ENCODE data around the gene FBXL5. TPM values are rescaled to one million over a fixed set of nuclear protein-coding genes. Genes with fewer than 3 reads are reported as not detected.
A peak's percentile ranks its signal among the peaks of the same experiment; 100 is the strongest.

The FBXL5 gene
- total and polyA plus RNA-seq, 2 donors (not counting 1 experiment from before 2014, with no cell fraction given), result 21.2 to 41.0 TPM

DNA sequence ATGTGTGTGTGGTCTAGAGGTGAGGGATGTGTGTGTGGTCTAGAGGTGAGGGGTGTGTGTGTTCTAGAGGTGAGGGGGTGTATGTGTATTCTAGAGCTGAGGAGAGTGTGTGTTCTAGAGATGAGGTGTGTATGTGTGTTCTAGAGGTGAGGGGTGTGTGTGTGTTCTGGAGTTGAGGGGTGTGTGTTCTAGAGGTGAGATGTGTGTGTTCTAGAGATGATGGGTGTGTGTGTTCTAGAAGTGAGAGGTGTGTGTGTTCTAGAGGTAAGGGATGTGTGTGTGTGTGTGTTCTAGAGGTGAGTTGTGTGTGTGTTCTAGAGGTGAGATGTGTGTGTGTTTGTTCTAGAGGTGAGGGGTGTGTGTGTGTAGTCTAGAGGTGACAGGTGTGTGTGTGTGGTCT is 49.0 kb upstream of the FBXL5 start:
- TF ChIP-seq CTCF (IDR thresholded peaks at IDR 0.05) (no peak), EZH2 (IDR thresholded peaks at IDR 0.05; ENCODE audit: borderline replicate concordance, insufficient read depth, low read depth, low read length, poor library complexity, severe bottlenecking) (no peak)
- peak overlapping the region in 1 of 5 experiments; percentile 51 for H3K4me3 ChIP-seq (ENCODE audit: control extremely low read depth in 1 of 5, extremely low read depth in 1 of 5, insufficient read depth in 1 of 5, low read depth in 2 of 5, low read length in 4 of 5)
- peak overlapping the region; percentile 92 for H3K4me3 Mint-ChIP-seq
- H3K9me3 ChIP-seq (ENCODE audit: control extremely low read depth in 1 of 3, control insufficient read depth in 2 of 3, insufficient read depth in 1 of 3, low read length in 2 of 3), result no peaks in the 10 kb centered on the region
- no peak overlapping the region for H2AFZ ChIP-seq (ENCODE audit: insufficient read depth, low read depth, low read length, poor library complexity, severe bottlenecking)
- H3K4me1 Mint-ChIP-seq, result peaks cover 12% of the 10 kb centered on the region
- no peak overlapping the region for H3K27ac ChIP-seq (ENCODE audit: low read length in 2 of 2)
- peaks cover 0 to 4% (median 0%) of the 10 kb centered on the region in 4 experiments for H3K27me3 ChIP-seq (replicated peaks in 1 of 4; ENCODE audit: control extremely low read depth in 1 of 4, control insufficient read depth in 3 of 4, insufficient read depth in 4 of 4, low read length in 3 of 4)
- no peaks in the 10 kb centered on the region for H3K9me3 Mint-ChIP-seq (ENCODE audit: insufficient read depth)
- ATAC-seq (ENCODE audit: low read depth) (no peak), DNase-seq (no peak)
- no peak overlapping the region for H3K4me2 ChIP-seq (replicated peaks; ENCODE audit: low read depth, low read length, poor library complexity, severe bottlenecking)
- no peaks in the 10 kb centered on the region for H4K20me1 ChIP-seq (ENCODE audit: control insufficient read depth, insufficient read depth, low read length, poor library complexity, severe bottlenecking)
- H3K36me3 ChIP-seq (replicated peaks in 1 of 2; ENCODE audit: control extremely low read depth in 1 of 2, control insufficient read depth in 1 of 2, extremely low read depth in 1 of 2, insufficient read depth in 2 of 2, low read length in 1 of 2), result no peaks in the 10 kb centered on the region
- H3K27ac Mint-ChIP-seq, result no peak overlapping the region
- intact Hi-C loops (cut with micrococcal nuclease), result no loop called here
- H3K9ac ChIP-seq (ENCODE audit: low read length), result no peak overlapping the region
- H3K4me1 ChIP-seq (ENCODE audit: control insufficient read depth in 2 of 2, insufficient read depth in 2 of 2, low read length in 2 of 2), result peaks cover 7 to 14% of the 10 kb centered on the region in 2 donors
- POLR2A ChIA-PET, result no interaction called here
- H3K27me3 Mint-ChIP-seq, result peaks cover 23% of the 10 kb centered on the region
- no peaks in the 10 kb centered on the region for H3K79me2 ChIP-seq (ENCODE audit: control insufficient read depth, insufficient read depth, low read length)
- CTCF ChIA-PET, result no interaction called here

DNA sequence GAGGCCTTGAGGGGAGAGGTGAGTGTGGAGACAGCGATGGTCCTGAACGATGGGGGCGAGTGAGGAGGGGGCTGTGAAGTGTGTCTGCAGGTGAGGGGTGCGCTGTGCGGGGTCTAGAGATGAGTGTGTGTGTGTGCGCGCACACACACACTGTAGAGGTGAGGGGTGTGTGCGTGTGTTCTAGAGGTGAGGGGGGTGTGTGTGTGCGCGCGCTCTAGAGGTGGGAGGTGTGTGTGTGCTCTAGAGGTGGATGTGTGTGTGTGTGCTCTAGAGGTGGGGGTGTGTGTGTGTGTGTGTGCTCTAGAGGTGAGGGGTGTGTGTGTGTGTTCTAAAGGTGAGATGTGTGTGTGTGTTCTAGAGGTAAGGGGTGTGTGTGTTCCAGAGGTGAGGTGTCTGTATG is 48.3 kb upstream of the FBXL5 start:
- ATAC-seq (ENCODE audit: low read depth) (no peak), DNase-seq (no peak)
- Histone ChIP-seq H3K9me3 (ENCODE audit: control extremely low read depth in 1 of 3, control insufficient read depth in 2 of 3, insufficient read depth in 1 of 3, low read length in 2 of 3) (peaks cover 0 to 3% (median 0%) of the 10 kb centered on the region in 3 donors), H3K4me1 (ENCODE audit: control insufficient read depth in 2 of 2, insufficient read depth in 2 of 2, low read length in 2 of 2) (peaks cover 7 to 14% of the 10 kb centered on the region in 2 donors), H3K4me2 (replicated peaks; ENCODE audit: low read depth, low read length, poor library complexity, severe bottlenecking) (peak overlapping the region; percentile 86), H3K4me3 (ENCODE audit: control extremely low read depth in 1 of 5, extremely low read depth in 1 of 5, insufficient read depth in 1 of 5, low read depth in 2 of 5, low read length in 4 of 5) (peak overlapping the region; percentile 44 to 66 (median 51)), H3K27me3 (replicated peaks in 1 of 4; ENCODE audit: control extremely low read depth in 1 of 4, control insufficient read depth in 3 of 4, insufficient read depth in 4 of 4, low read length in 3 of 4) (peaks cover 0 to 4% (median 0%) of the 10 kb centered on the region in 4 experiments), H4K20me1 (ENCODE audit: control insufficient read depth, insufficient read depth, low read length, poor library complexity, severe bottlenecking) (no peaks in the 10 kb centered on the region), H3K27ac (ENCODE audit: low read length in 2 of 2) (no peak overlapping the region), H3K36me3 (replicated peaks in 1 of 2; ENCODE audit: control extremely low read depth in 1 of 2, control insufficient read depth in 1 of 2, extremely low read depth in 1 of 2, insufficient read depth in 2 of 2, low read length in 1 of 2) (no peaks in the 10 kb centered on the region), H3K9ac (ENCODE audit: low read length) (peak overlapping the region; percentile 60), H2AFZ (ENCODE audit: insufficient read depth, low read depth, low read length, poor library complexity, severe bottlenecking) (peak overlapping the region; percentile 85), H3K79me2 (ENCODE audit: control insufficient read depth, insufficient read depth, low read length) (no peaks in the 10 kb centered on the region)
- POLR2A ChIA-PET, result interaction anchor here (0.7 kb wide), 1 partner anchor 258 kb away, joined by 4 read pairs; no protein-coding TSS in a partner anchor
- 72% methylated on average over 11 of the region's 11 CpGs for WGBS (ENCODE audit: insufficient coverage)
- H3K4me1 Mint-ChIP-seq, result peaks cover 12% of the 10 kb centered on the region
- H3K27ac Mint-ChIP-seq, result no peak overlapping the region
- peaks cover 23% of the 10 kb centered on the region for H3K27me3 Mint-ChIP-seq
- no peak for TF ChIP-seq CTCF (IDR thresholded peaks at IDR 0.05)
- TF ChIP-seq EZH2 (IDR thresholded peaks at IDR 0.05; ENCODE audit: borderline replicate concordance, insufficient read depth, low read depth, low read length, poor library complexity, severe bottlenecking), result no peak
- H3K9me3 Mint-ChIP-seq (ENCODE audit: insufficient read depth), result no peaks in the 10 kb centered on the region
- CTCF ChIA-PET, result no interaction called here
- intact Hi-C loops (cut with micrococcal nuclease), result no loop called here
- H3K4me3 Mint-ChIP-seq, result peak overlapping the region; percentile 92
